Caki2 (cell line): Measurements from ENCODE around the gene SIMC1. TPM values are rescaled to one million over a fixed set of nuclear protein-coding genes. Genes with fewer than 3 reads are reported as not detected.
"Not testable (repeated sequence)": the region's sequence is repeated elsewhere in the genome, so short reads cannot be mapped to it uniquely, and the experiment has no call there.

Experiments
- DNase-seq: peaks from one replicate; pipeline ENCODE4 v3.0.0-alpha.2; 2015; ENCODE audit warnings: low read depth
- in situ Hi-C: cut with HindIII; loops from 2 replicates; pipeline ENCODE4 v1.10.0; 2016; ENCODE audit warnings: low sequenced_read_pairs, low pct_unique_long_range_greater_than_20kb, mixed read lengths
- total RNA-seq: library from RNA; depleted of rRNA; stranded (reverse); fragments of >200 nt; shearing (Covaris generic); gene quantifications from 2 replicates; pipeline ENCODE4 v1.2.3, GENCODE V29; 2014; ENCODE audit warnings: low replicate concordance

The SIMC1 gene
- total RNA-seq, 1 experiment from 2014 or later: 6.7 TPM

DNA sequence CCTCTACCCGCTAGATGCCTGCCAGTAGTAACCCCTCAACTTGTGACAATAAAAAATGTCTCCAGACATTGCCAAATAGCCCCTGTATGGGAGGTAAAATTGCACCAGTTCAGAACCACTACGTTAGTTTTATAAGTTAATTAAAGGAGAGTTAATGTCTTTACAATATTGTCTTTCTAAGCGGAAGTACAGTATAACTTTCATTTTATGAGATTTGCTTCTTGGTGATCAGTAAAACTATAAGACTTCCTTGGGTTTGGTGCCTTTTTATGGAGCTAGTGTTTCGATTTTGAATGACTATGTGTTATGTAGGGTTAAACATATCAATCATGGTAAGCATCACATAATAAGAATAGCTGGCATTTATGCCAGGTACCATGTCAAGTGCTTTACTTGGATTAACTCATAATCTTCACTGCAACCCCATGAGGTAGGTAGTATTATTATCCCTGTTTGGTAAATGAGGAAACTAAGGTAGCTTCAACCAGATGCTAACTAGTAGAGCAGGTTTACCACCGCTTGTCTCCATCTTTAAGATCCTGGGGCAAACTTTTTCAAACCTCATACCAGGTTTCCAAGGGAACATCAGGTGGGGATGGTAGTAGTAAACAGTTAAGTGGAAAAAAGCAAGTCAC, 19.8 kb downstream of the SIMC1 start:
- in situ Hi-C loops: not testable (repeated sequence)

DNA sequence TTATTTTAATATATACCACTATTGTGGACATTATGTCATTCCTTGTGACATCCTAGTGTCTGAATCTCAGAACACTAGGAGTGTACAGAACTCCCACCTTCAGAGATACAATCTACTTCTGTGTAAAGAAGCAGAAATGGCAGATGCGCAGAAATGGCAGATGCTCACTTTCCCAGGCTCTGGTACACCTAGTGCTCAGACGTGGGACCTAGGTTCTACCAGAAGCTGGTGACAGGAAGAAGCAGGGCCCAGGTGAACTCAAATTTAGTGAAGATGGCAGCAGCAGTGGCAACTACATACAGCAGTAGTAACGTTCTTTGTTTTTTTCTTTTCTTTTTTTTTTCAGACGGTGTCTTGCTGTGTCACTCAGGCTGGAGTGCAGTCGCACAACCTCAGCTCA, 22.5 kb downstream of the SIMC1 start:
- in situ Hi-C loops, DNase-seq: not testable (repeated sequence)

More for the DNA sequence above, 19.8 kb downstream of the SIMC1 start:
- not testable (repeated sequence) for DNase-seq

DNA sequence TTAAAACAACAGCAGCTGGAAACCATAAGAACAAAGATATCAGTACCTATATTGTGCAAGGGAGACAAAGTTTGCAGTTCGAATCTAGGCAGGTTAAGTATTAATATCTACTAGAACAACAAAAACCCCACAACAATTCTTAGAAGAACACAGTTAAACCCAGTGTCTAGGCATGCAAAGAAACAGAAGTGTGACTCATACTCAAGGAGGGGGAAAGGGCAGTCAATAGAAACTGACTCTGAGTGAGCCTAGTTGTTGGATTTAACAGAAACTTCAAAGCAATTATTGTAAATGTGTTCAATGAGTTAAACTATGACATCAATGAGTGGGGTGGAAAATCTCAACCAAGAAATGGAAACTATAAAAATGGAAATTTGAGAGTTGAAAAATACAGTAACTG, 28.2 kb downstream of the SIMC1 start:
- DNase-seq, in situ Hi-C loops: not testable (repeated sequence)

DNA sequence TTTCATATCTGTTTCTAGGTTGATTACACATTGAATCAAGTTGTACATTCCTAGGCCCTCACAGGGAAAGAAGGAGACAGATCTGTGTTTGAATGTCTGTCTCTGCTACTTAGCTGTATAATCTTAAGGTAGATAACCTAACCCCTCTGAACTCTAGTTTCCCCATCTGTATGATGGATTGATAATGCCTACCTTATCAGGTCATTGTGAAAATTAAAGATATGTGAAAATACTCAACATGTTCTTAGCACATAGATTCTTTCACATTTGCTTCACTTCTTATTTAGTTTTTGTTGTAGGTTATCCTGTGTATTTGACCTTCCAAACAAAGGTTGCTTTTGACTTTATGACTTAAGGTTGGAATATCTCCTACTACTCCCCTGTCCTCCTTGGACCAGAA, 50.8 kb downstream of the SIMC1 start:
- in situ Hi-C loops, DNase-seq: not testable (repeated sequence)

DNA sequence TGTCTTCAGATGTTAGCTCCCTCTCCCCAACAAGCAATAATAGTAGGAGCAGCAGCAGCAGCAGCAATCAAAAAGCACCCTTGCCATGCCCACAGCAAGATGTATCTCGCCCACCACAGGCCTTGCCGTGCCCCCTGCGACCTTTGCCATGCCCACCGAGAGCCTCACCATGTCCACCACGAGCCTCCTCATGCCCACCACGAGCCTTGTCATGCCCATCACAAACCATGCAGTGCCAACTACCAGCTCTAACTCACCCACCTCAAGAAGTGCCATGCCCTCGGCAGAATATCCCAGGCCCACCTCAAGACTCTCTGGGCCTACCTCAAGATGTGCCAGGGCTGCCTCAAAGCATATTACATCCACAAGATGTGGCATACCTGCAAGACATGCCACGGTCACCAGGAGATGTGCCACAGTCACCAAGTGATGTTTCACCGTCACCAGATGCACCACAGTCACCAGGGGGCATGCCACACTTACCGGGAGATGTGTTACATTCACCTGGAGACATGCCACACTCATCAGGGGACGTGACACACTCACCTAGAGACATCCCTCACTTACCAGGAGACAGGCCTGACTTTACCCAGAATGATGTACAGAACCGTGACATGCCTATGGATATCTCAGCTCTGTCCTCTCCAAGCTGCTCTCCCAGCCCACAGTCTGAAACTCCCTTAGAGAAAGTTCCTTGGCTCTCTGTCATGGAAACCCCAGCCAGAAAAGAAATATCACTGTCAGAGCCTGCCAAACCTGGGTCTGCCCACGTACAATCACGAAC, 52.0 kb downstream of the SIMC1 start:
- in situ Hi-C loops, DNase-seq: not testable (repeated sequence)

DNA sequence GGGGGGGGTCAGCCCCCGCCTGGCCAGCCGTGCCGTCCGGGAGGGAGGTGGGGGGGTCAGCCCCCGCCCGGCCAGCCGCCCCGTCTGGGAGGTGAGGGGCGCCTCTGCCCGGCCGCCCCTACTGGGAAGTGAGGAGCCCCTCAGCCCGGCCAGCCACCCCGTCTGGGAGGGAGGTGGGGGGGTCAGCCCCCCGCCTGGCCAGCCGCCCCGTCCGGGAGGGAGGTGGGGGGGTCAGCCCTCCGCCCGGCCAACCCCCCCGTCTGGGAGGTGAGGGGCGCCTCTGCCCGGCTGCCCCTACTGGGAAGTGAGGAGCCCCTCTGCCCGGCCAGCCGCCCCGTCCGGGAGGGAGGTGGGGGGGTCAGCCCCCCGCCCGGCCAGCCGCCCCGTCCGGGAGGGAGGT, 67.1 kb downstream of the SIMC1 start:
- DNase-seq, in situ Hi-C loops: not testable (repeated sequence)

DNA sequence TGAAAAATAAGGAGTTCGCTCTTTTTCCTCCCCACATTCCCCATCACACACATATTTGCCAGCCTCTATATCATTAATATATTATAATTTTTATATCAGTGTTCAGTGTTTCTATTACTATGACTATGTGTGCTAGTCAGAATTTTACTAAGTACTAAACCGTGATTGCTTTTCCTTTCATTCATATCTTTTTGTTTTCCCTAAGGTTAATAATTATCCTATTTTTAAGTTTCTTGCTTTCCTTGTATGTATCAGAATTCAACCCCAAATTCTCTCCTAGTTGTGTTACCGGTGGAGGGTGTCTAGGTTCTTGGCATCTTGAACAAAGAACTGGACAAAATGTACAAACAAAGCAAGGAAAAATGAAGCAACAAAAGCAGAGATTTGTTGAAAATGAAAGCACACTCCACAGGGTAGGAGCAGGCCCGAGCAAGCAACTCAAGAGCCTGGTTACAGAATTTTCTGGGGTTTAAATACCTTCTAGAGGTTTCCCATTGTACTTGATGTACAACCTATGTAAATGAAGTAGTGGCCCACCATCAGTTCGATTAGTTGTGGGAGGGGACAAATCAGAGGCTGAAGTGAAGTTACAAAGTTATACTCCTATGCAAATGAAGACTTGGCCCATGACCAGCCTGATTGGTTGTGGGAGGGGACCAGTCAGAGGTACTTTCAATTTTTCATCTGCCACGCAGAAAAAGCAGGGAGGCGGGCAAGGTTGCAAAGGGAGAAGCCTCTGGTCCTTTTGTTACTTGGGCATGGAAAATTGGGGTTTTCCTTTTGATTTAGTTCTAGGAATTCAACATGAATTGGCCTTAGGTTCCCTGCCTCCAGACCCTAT, 79.5 kb downstream of the SIMC1 start:
- in situ Hi-C loops: no loop called here
- no peak for DNase-seq

DNA sequence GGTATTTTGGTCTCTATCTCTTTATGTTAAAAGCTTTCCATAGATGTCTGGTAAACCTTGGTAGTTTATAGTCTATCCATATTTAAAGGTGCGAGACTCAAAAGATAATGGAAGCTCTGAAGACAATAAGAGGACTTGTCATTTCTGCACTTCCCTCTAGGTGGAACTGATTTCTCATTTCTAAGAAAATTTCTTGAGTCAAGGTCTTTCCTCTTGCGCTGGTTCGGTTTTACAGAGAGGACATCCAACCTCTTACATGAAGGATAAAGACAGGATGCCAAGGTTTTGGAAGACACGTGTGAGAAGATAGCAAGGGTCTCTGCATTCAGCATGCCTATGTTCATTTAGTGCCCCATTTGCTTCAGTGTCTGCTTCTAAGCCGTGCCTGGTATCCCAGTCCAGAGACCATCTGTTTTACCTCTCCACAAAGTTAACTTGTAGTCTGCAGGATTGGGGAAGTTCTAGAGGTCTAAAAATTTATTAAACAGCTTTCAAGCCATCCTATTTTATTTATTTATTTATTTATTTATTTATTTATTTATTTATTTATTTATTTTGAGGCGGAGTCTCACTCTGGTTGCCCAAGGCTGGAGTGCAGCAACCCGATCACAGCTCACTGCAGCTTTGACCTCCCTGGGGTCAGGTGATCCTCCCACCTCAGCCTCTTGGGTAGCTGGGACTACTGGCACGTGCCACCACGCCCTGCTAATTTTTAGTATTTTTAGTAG, 81.8 kb downstream of the SIMC1 start:
- no peak for DNase-seq
- in situ Hi-C loops: no loop called here

DNA sequence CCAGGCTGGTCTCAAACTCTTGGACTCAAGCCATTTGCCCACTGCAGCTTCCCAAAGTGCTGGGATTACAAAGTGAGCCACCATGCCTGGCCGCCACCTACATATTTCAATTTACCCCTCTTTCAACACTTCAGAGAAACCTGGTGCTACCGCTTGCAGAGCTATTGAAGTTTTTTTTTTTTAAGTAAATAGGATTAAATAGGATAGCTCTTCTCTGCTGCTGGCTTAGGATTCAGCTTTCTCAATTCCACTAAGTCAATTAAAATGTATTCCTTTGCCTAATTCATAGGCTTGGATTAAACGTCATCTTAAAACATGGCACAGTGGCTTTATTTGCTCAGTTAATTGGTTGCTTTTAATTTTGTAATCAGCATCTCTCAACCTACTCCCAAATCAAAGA, 82.4 kb downstream of the SIMC1 start:
- in situ Hi-C loops: no loop called here
- DNase-seq: no peak

DNA sequence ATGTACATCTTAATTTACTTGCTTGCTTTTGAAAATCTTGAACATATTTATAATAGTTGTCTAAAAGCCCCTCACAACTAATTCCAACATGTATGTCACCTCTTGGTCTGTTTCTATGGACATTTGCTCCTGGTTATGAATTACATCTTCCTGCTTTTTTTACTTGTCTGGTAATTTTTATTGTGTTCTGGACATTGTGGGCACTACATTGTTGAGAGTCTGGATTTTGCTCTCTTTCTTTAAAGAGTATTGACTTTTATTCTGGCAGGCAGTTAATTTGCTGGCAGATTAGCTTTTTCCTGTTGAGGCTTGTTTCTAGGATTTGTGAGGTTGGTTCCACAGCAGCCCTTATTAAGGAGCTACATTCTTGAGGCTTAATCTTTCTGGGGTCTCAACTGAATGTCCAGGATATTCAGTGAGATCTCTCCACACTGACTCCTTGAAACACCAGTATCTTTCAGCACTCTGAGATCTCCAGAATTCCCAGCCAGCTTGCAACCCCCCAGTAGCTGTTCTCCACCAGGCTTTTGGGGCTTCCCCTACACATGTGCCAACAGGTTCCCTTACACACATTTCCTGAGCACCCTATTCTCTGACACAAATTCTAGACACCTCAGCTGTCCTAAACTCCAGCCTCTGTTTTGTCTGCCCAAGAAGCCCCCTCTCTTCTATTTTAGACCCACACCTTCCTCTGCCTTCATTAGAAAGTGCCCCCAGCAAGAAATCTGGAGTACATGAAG, 96.0 kb downstream of the SIMC1 start:
- in situ Hi-C loops: no loop called here

DNA sequence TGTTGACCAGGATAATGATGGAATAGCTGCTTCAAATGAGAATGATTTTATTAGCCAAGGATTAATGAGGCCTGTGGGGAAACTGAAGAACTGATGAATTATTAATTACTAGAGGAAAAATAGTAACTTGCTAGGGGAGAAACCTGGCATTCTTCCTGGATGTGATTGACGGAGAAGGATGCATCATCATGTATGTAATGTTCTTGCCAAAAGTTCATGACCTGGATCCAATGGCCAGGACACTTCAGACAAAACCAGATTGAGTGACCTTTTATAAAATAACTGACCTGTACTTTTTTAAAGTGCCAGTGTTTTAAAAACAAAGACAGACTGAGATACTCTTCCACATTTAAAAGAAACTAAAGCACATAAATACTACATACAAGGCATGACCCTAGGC, 99.7 kb downstream of the SIMC1 start:
- in situ Hi-C loops: no loop called here
- no peak for DNase-seq

More for the DNA sequence above, 96.0 kb downstream of the SIMC1 start:
- no peak for DNase-seq

DNA sequence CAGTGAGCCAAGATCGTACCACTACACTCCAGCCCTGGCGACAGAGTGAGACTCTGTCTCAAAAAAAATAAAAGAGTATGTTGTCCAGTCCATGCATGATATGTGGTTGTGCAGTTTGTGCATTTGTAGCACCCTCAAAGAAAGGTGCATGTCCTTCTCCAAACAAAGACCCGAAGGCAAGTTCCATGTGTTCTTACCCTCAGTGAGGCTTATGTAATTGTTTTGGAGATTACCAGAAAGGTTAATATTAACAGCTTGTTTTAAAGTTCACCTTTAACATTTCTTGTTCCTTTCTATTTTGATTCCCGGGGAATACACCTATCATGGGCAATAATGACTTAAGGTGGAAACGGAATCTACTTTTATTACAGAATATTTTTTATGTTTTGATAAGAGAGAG, 101.1 kb downstream of the SIMC1 start:
- in situ Hi-C loops: no loop called here
- no peak for DNase-seq

DNA sequence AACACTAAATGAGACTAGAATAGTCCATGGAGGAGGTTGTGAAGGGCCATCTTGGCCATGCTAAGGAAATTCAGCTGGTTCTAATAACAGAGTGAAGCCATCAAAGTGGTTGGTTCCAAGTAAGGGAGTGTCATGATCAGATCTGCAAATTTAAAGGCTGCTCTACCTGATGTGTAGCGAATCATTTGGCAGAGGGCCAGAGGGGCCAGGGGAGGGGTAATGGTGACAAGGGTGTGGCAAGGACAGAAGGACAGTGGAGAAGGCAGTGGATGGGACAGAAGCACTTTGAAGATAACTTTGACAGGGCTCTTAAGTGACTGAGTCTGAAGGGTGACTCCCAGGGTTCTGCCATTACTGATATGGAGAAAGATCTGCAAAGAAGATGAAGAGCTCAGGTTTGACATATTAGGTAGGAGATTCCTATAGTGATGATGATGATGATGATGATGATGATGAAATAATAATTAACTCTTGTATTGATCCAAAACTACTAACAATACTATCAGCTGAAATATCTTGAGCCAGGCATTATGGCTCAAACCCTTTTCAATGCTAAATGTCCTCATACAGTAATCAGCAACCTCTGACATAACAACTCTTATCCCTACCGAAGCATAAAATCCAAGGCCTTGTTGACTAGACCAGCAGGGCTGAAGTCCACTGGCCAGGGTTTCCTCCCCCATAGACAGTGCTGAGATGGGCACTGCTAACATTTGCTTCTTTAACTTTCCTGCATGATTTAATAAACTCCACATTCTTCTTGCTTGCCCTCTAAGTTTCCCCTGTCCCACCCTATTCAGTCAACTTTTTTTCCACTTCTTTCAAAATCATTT, 103.3 kb downstream of the SIMC1 start:
- in situ Hi-C loops: no loop called here
- DNase-seq: no peak

DNA sequence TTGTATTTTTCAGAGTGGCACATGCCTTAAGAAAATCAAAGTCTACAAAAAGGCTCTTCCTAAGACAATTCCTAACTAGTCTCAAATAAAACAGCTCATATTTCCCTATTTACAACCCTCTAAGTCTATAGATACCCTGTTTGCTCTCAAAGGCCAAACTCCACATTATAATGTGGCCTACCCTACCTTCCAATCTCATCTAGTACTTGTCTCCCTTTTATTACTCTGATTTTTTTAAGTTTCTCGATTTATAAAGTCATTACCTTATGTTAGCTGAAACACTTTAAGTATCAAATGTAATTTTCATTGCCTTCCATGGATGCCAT, 103.9 kb downstream of the SIMC1 start:
- in situ Hi-C loops: no loop called here
- no peak for DNase-seq

DNA sequence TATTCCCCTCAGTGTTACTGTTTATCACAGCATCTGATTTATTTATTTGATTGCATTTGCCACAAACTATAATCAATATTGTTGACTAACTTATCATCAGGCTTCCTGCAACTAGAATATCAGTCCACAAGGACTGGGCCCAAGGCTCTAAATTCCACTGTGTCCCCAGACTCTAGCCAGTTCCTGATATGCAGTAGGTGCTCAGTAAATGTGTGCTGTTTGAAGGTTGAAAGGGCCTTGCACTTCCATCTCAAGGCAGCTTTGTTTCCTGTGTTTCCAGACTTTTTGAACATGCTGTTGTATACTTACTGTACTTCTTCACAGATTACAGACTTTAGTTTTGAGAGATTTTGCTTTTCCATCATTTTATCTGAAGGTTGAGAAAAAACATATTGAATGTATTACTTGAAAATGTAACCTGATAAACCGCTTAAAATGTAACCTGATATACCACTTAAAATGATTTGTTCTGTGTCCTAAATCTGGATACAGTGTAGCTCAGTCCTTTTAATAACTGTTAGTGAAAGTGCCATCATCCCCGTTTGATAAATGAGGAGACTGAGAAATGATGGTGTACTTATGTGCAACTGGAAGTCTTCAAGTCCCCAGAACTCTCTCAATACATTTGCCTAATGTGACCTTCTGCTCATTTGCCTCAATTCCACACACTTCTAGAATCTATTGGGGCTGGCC, 104.7 kb downstream of the SIMC1 start:
- DNase-seq: no peak
- in situ Hi-C loops: no loop called here

DNA sequence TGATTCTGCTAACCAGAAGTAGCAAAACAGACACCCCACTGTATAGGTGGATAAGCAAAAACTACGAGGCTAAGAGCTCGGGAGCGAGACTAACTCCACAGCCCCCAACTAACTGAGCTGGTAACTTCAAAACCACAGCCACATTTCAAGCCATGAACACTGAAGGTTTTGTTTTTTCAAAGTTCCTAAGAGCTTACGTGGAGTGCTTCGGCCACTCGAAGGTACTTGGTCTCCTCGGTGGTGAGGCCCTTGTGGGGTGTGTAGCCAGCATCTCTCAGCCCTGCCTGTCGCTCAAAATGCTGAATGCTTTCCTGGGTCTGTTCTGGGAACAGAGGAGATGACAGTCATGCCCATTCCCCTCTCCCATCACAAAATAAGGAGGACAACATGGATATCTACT, 112.2 kb downstream of the SIMC1 start:
- in situ Hi-C loops: no loop called here
- DNase-seq: no peak
